HFFc6 (cell line): ENCODE data around the gene FBXO42. TPM values are rescaled to one million over a fixed set of nuclear protein-coding genes. Genes with fewer than 3 reads are reported as not detected.
A peak's percentile ranks its signal among the peaks of the same experiment; 100 is the strongest.
"Not testable (repeated sequence)": the region's sequence is repeated elsewhere in the genome, so short reads cannot be mapped to it uniquely, and the experiment has no call there.

Experiments used
- DNase-seq: peaks from one replicate; pipeline ENCODE4 v3.0.0-alpha.2; 2018
- H3K27ac Mint-ChIP-seq: 2 replicates; pipeline ENCODE4 v1.8.0; 2020; ENCODE audit warnings: mild to moderate bottlenecking, mixed read lengths
- H3K27me3 Mint-ChIP-seq: 2 replicates; pipeline ENCODE4 v1.8.0; 2021; ENCODE audit warnings: mild to moderate bottlenecking, moderate library complexity, mixed read lengths; ENCODE audit not compliant: insufficient read depth
- H3K36me3 Mint-ChIP-seq: 2 replicates; pipeline ENCODE4 v1.8.0; 2021; ENCODE audit warnings: low read depth, mixed read lengths
- H3K4me1 Mint-ChIP-seq: 2 replicates; pipeline ENCODE4 v1.8.0; 2020; ENCODE audit warnings: low read depth, mixed read lengths
- H3K4me3 Mint-ChIP-seq: 2 replicates; pipeline ENCODE4 v1.8.0; 2020; ENCODE audit warnings: mild to moderate bottlenecking, moderate library complexity, mixed read lengths
- H3K9me3 Mint-ChIP-seq: 2 replicates; pipeline ENCODE4 v1.8.0; 2020; ENCODE audit warnings: mild to moderate bottlenecking, mixed read lengths
- total RNA-seq, 6 experiments: library from RNA; stranded (reverse); fragmentation: NEBNext Ultra II Directional; extraction: Animal tissue kit (Norgen Biotek cat#: 25700); gene quantifications; 2 replicates in 1 of 6; 3 replicates in 5 of 6; pipeline ENCODE4 v1.2.3, GENCODE V29; 2021
- TF ChIP-seq, protein P1 (sequence below): fragments of 200-600 bp; sonication (generic); IDR thresholded peaks from 2 replicates; pipeline ENCODE4 v1.5.0; 2021; ENCODE audit warnings: antibody characterized with exemption, mild to moderate bottlenecking

The FBXO42 gene
- total RNA-seq, 6 experiments from 2014 or later, result 11.5 to 15.2 (median 13.4) TPM

- TF ChIP-seq, protein P1, sequence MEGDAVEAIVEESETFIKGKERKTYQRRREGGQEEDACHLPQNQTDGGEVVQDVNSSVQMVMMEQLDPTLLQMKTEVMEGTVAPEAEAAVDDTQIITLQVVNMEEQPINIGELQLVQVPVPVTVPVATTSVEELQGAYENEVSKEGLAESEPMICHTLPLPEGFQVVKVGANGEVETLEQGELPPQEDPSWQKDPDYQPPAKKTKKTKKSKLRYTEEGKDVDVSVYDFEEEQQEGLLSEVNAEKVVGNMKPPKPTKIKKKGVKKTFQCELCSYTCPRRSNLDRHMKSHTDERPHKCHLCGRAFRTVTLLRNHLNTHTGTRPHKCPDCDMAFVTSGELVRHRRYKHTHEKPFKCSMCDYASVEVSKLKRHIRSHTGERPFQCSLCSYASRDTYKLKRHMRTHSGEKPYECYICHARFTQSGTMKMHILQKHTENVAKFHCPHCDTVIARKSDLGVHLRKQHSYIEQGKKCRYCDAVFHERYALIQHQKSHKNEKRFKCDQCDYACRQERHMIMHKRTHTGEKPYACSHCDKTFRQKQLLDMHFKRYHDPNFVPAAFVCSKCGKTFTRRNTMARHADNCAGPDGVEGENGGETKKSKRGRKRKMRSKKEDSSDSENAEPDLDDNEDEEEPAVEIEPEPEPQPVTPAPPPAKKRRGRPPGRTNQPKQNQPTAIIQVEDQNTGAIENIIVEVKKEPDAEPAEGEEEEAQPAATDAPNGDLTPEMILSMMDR, result no peak
- DNase-seq, result no peak
- Mint-ChIP-seq H3K4me1 (peaks cover 74% of the 10 kb centered on the region), H3K9me3 (no peaks in the 10 kb centered on the region), H3K27ac (no peak overlapping the region), H3K27me3 (no peaks in the 10 kb centered on the region; the same call in 1 of the 2 replicates), H3K4me3 (no peak overlapping the region), H3K36me3 (peaks cover 18% of the 10 kb centered on the region)
Observed at GRCh38 chr1:16257968-16258367, 94.3 kb downstream of the FBXO42 start.

- not testable (repeated sequence) for H3K27ac Mint-ChIP-seq, DNase-seq, H3K9me3 Mint-ChIP-seq, H3K4me3 Mint-ChIP-seq, H3K27me3 Mint-ChIP-seq
- Mint-ChIP-seq H3K36me3 (peaks cover 22% of the 10 kb centered on the region), H3K4me1 (peaks cover 74% of the 10 kb centered on the region)
Observed at GRCh38 chr1:16257556-16257955, 94.7 kb downstream of the FBXO42 start.

GRCh38 chr1:16256478-16256877, 95.8 kb downstream of the FBXO42 start:
- H3K27me3 Mint-ChIP-seq, result no peaks in the 10 kb centered on the region; the same call in 1 of the 2 replicates
- TF ChIP-seq, protein P1, result no peak
- H3K4me3 Mint-ChIP-seq, result no peak overlapping the region
- no peak for DNase-seq
- peaks cover 32% of the 10 kb centered on the region for H3K36me3 Mint-ChIP-seq
- H3K9me3 Mint-ChIP-seq, result no peaks in the 10 kb centered on the region
- peaks cover 70% of the 10 kb centered on the region for H3K4me1 Mint-ChIP-seq
- H3K27ac Mint-ChIP-seq, result no peak overlapping the region

GRCh38 chr1:16254263-16254928, 97.9 kb downstream of the FBXO42 start:
- Mint-ChIP-seq H3K36me3 (peaks cover 44% of the 10 kb centered on the region), H3K27me3 (no peaks in the 10 kb centered on the region; the same call in 1 of the 2 replicates), H3K9me3 (no peaks in the 10 kb centered on the region), H3K4me3 (no peak overlapping the region; the same call in 1 of the 2 replicates), H3K27ac (peak overlapping the region; percentile 40), H3K4me1 (peaks cover 67% of the 10 kb centered on the region)
- TF ChIP-seq, protein P1, result no peak
- peak; percentile 46 for DNase-seq

GRCh38 chr1:16253332-16253922, 98.9 kb downstream of the FBXO42 start:
- H3K27ac Mint-ChIP-seq, result no peak overlapping the region
- no peak overlapping the region for H3K4me3 Mint-ChIP-seq
- DNase-seq, result no peak
- H3K9me3 Mint-ChIP-seq, result no peaks in the 10 kb centered on the region
- H3K4me1 Mint-ChIP-seq, result peaks cover 68% of the 10 kb centered on the region
- H3K36me3 Mint-ChIP-seq, result peaks cover 50% of the 10 kb centered on the region
- H3K27me3 Mint-ChIP-seq, result no peaks in the 10 kb centered on the region
- TF ChIP-seq, protein P1, result no peak

DNA sequence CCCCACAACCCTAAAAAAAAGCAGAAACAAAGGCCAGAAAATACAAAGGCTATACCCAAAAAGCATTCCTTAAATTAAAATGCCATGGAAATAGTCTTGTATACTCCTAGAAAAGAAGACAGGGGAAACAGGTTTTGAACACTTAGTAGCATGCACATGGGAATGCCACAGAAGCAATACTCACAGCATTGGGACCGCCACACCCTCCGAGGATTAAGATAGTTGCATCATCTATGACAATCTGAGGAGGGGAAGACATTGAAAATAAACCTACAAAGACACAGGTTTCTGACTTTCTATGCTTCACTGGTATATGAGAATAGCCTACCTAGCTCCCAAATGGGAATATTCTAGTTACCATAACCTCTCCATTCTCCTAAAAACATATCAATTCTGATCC, 99.4 kb downstream of the FBXO42 start:
- peaks cover 50% of the 10 kb centered on the region for H3K36me3 Mint-ChIP-seq

More for the DNA sequence above, 99.4 kb downstream of the FBXO42 start:
- Mint-ChIP-seq H3K27me3 (no peaks in the 10 kb centered on the region), H3K27ac (no peak overlapping the region), H3K9me3 (no peaks in the 10 kb centered on the region), H3K4me1 (peaks cover 68% of the 10 kb centered on the region), H3K4me3 (no peak overlapping the region)
- TF ChIP-seq, protein P1, result no peak
- no peak for DNase-seq
